Measurements from ENCODE around the gene NDC1.

Gene NDC1

GRCh38 chr1:53731043-53731600, 107.0 kb downstream of the NDC1 start:
- no peak for DNase-seq (ENCODE audit: low spot score)

- DNase-seq (ENCODE audit: low spot score) = no peak
Measured at GRCh38 chr1:53730224-53730865, 107.8 kb downstream of the NDC1 start.

GRCh38 chr1:53729456-53730223, 108.5 kb downstream of the NDC1 start:
- DNase-seq (ENCODE audit: low spot score) = no peak

GRCh38 chr1:53728702-53729455, 109.2 kb downstream of the NDC1 start:
- no peak for DNase-seq (ENCODE audit: low spot score)

- no peak for DNase-seq (ENCODE audit: low spot score)
Measured at GRCh38 chr1:53728196-53728595, 109.9 kb downstream of the NDC1 start.

- no peak for DNase-seq (ENCODE audit: low spot score)
Measured at GRCh38 chr1:53727461-53728092, 110.5 kb downstream of the NDC1 start.

GRCh38 chr1:53726009-53726600, 112.0 kb downstream of the NDC1 start:
- DNase-seq (ENCODE audit: low spot score) = no peak

GRCh38 chr1:53725238-53725689, 112.8 kb downstream of the NDC1 start:
- DNase-seq (ENCODE audit: low spot score) = no peak

- no peak for DNase-seq (ENCODE audit: low spot score)
Measured at GRCh38 chr1:53722025-53722424, 116.1 kb downstream of the NDC1 start.

GRCh38 chr1:53721088-53721487, 117.0 kb downstream of the NDC1 start:
- DNase-seq (ENCODE audit: low spot score) = no peak

- no peak for DNase-seq (ENCODE audit: low spot score)
Measured at GRCh38 chr1:53719469-53719868, 118.6 kb downstream of the NDC1 start.

GRCh38 chr1:53718443-53718842, 119.7 kb downstream of the NDC1 start:
- no peak for DNase-seq (ENCODE audit: low spot score)

- no peak for DNase-seq (ENCODE audit: low spot score)
Measured at GRCh38 chr1:53717025-53717804, 120.9 kb downstream of the NDC1 start.

- no peak for DNase-seq (ENCODE audit: low spot score)
Measured at GRCh38 chr1:53716150-53716549, 121.9 kb downstream of the NDC1 start.

- no peak for DNase-seq (ENCODE audit: low spot score)
Measured at GRCh38 chr1:53715478-53715877, 122.6 kb downstream of the NDC1 start.

Data from hematopoietic multipotent progenitor cell treated with erythropoietin and hydrocortisone succinate and interleukin-3 and kit ligand, for 17 days (in vitro differentiated cells).